SK-N-SH (cell line): ENCODE results near the gene PEX26. TPM values are rescaled to one million over a fixed set of nuclear protein-coding genes. Genes with fewer than 3 reads are reported as not detected.

Experiments used
- CTCF ChIA-PET: fragments of 300-600, 350-600 bp; formaldehyde crosslinking; extraction: SDS; loops from one replicate; lab custom pipeline; 2021; lab: Yijun Ruan, JAX
- POLR2A ChIA-PET: fragments of 350-600 bp; sonication (Branson Sonifier 250); formaldehyde crosslinking; extraction: SDS; loops from one replicate; lab custom pipeline; 2020; ENCODE audit warnings: antibody characterized with exemption, inconsistent platforms; lab: Yijun Ruan, JAX
- DNase-seq: peaks from one replicate; pipeline ENCODE4 v3.0.0; 2012
- H2AFZ ChIP-seq: fragments of 200-600 bp; sonication (generic); 2 replicates; pipeline ENCODE4 v1.8.1; 2016; ENCODE audit warnings: antibody characterized with exemption, mild to moderate bottlenecking, low read depth
- H3F3A ChIP-seq: fragments of 200-600 bp; sonication (generic); replicated peaks from 2 replicates; pipeline ENCODE3; 2016; ENCODE audit warnings: antibody characterized with exemption, mild to moderate bottlenecking; ENCODE audit not compliant: insufficient read depth
- H3K27ac ChIP-seq, 2 experiments: fragments of 200-500 bp in 1 of 2; fragments of 200-600 bp in 1 of 2; sonication (Bioruptor generic) in 1 of 2; sonication (generic), shearing (Covaris generic) in 1 of 2; 2 replicates each; pipeline versions ENCODE4 v1.5.1 to v1.6.1; 2014 to 2016; ENCODE audit warnings: low read depth in 2 of 2, inconsistent platforms in 1 of 2, low read length in 1 of 2, mild to moderate bottlenecking in 1 of 2, mixed read lengths in 1 of 2
- H3K27me3 ChIP-seq: fragments of 200-600 bp; sonication (generic), shearing (Covaris generic); 2 replicates; pipeline ENCODE4 v1.6.1; 2016; ENCODE audit warnings: mixed run types; ENCODE audit not compliant: insufficient read depth
- H3K36me3 ChIP-seq, 2 experiments: fragments of 200-500 bp in 1 of 2; fragments of 200-600 bp in 1 of 2; sonication (Bioruptor generic) in 1 of 2; sonication (generic) in 1 of 2; replicated peaks in 1 of 2; 2 replicates each; pipeline versions ENCODE3 to v1.5.1; 2014 to 2016; ENCODE audit warnings: low read length in 1 of 2, mild to moderate bottlenecking in 1 of 2; ENCODE audit not compliant: insufficient read depth in 2 of 2, control insufficient read depth in 1 of 2
- H3K4me1 ChIP-seq, 2 experiments: fragments of 200-500 bp in 1 of 2; fragments of 200-600 bp in 1 of 2; sonication (Bioruptor generic) in 1 of 2; sonication (generic), shearing (Covaris generic) in 1 of 2; 2 replicates each; pipeline versions ENCODE4 v1.5.1 to v1.6.1; 2014 to 2016; ENCODE audit warnings: low read depth in 1 of 2, low read length in 1 of 2, mixed run types in 1 of 2; ENCODE audit not compliant: insufficient read depth in 2 of 2, control insufficient read depth in 1 of 2
- H3K4me2 ChIP-seq: fragments of 200-600 bp; sonication (generic), shearing (Covaris generic); 2 replicates; pipeline ENCODE4 v1.6.1; 2017; ENCODE audit warnings: mixed run types
- H3K4me3 ChIP-seq, 2 experiments: fragments of 200-500 bp in 1 of 2; fragments of 200-600 bp in 1 of 2; sonication (Bioruptor generic) in 1 of 2; sonication (generic), shearing (Covaris generic) in 1 of 2; 2 replicates each; pipeline versions ENCODE4 v1.5.1 to v1.8.1; 2014 to 2016; ENCODE audit warnings: low read depth in 2 of 2, inconsistent platforms in 1 of 2, low read length in 1 of 2, mild to moderate bottlenecking in 1 of 2, mixed read lengths in 1 of 2, moderate library complexity in 1 of 2
- H3K79me2 ChIP-seq: fragments of 200-600 bp; sonication (generic); 2 replicates; pipeline ENCODE4 v1.8.1; 2017; ENCODE audit warnings: mild to moderate bottlenecking; ENCODE audit not compliant: insufficient read depth
- H3K9ac ChIP-seq: fragments of 200-600 bp; sonication (generic); 2 replicates; pipeline ENCODE4 v1.6.1; 2017; ENCODE audit warnings: mixed run types
- H3K9me2 ChIP-seq: fragments of 200-600 bp; sonication (generic); 2 replicates; pipeline ENCODE4 v1.6.1; 2017; ENCODE audit warnings: mixed run types
- H3K9me3 ChIP-seq: fragments of 200-600 bp; sonication (generic); 2 replicates; pipeline ENCODE4 v1.6.1; 2017; ENCODE audit warnings: mixed run types, mild to moderate bottlenecking, moderate library complexity
- H4K20me1 ChIP-seq: fragments of 200-600 bp; sonication (generic); 2 replicates; pipeline ENCODE4 v1.6.1; 2017; ENCODE audit warnings: mild to moderate bottlenecking, mixed run types; ENCODE audit not compliant: insufficient read depth
- EZH2phosphoT487 ChIP-seq: fragments of 200-600 bp; sonication (generic); IDR thresholded peaks from 2 replicates; pipeline ENCODE4 v1.6.1; 2017; ENCODE audit warnings: low read depth, mixed run types, mild to moderate bottlenecking, antibody characterized with exemption, moderate library complexity, borderline replicate concordance
- FOSL2 ChIP-seq: IDR thresholded peaks from 2 replicates; pipeline ENCODE4 v1.4.0; 2012; ENCODE audit warnings: low read depth, mild to moderate bottlenecking, moderate library complexity, borderline replicate concordance
- GABPA ChIP-seq: IDR thresholded peaks from 2 replicates; pipeline ENCODE4 v1.4.0; 2012; ENCODE audit warnings: low read depth, mild to moderate bottlenecking
- JUND ChIP-seq: IDR thresholded peaks from 2 replicates; pipeline ENCODE4 v1.4.0; 2012
- MEF2A ChIP-seq: IDR thresholded peaks from 2 replicates; pipeline ENCODE4 v1.4.0; 2012; ENCODE audit warnings: low read depth, borderline replicate concordance
- MXI1 ChIP-seq: IDR thresholded peaks from 2 replicates; pipeline ENCODE4 v1.6.1; 2012; ENCODE audit warnings: mild to moderate bottlenecking, low read depth, low read length, improper control_type of control experiment
- POLR2AphosphoS5 ChIP-seq: IDR thresholded peaks from 2 replicates; pipeline ENCODE4 v1.6.1; 2012; ENCODE audit warnings: low read depth, low read length
- RCOR1 ChIP-seq: fragments of 150-350 bp; IDR thresholded peaks from 2 replicates; pipeline ENCODE4 v1.6.1; 2017; ENCODE audit warnings: antibody characterized with exemption, low read length
- RFX5 ChIP-seq: IDR thresholded peaks from 2 replicates; pipeline ENCODE4 v1.6.1; 2012; ENCODE audit warnings: mild to moderate bottlenecking, improper control_type of control experiment, low read length
- RXRA ChIP-seq: IDR thresholded peaks from 2 replicates; pipeline ENCODE4 v1.4.0; 2012; ENCODE audit warnings: low read depth, mild to moderate bottlenecking, borderline replicate concordance
- SIN3A ChIP-seq: IDR thresholded peaks from 2 replicates; pipeline ENCODE4 v1.6.1; 2012; ENCODE audit warnings: low read depth, mild to moderate bottlenecking, low read length, moderate library complexity, borderline replicate concordance
- SMC3 ChIP-seq: IDR thresholded peaks from 2 replicates; pipeline ENCODE4 v1.6.1; 2012; ENCODE audit warnings: low read depth, low read length, improper control_type of control experiment
- TCF12 ChIP-seq: IDR thresholded peaks from 2 replicates; pipeline ENCODE4 v1.4.0; 2012
- YY1 ChIP-seq: IDR thresholded peaks from 2 replicates; pipeline ENCODE4 v1.4.0; 2012; ENCODE audit warnings: low read depth, mild to moderate bottlenecking
- WGBS: methylation state at CpG from one replicate; pipeline ENCODE4 v1.1.6; 2017; ENCODE audit warnings: low lambda C conversion rate; 5-methylcytosine and 5-hydroxymethylcytosine counted together
- polyA plus RNA-seq, 3 experiments: library from polyadenylated mRNA; depleted of rRNA; stranded (reverse); fragments of >200 nt; gene quantifications; 2 replicates each; pipeline ENCODE4 v1.2.3, GENCODE V29; 2012
- TF ChIP-seq, protein P1 (sequence below): IDR thresholded peaks from 2 replicates; pipeline ENCODE4 v1.6.1; 2012; ENCODE audit warnings: mild to moderate bottlenecking, low read depth, low read length, moderate library complexity
- TF ChIP-seq, protein P2 (sequence below): IDR thresholded peaks from 2 replicates; pipeline ENCODE4 v1.4.0; 2012; ENCODE audit warnings: low read depth
- TF ChIP-seq, protein P3 (sequence below): IDR thresholded peaks from 2 replicates; pipeline ENCODE4 v1.4.0; 2012; ENCODE audit warnings: low read depth, borderline replicate concordance
- TF ChIP-seq, protein P4 (sequence below): IDR thresholded peaks from 2 replicates; pipeline ENCODE4 v1.4.0; 2012; ENCODE audit warnings: low read depth, borderline replicate concordance
- TF ChIP-seq, protein P5 (sequence below): fragments of 150-350 bp; IDR thresholded peaks from 2 replicates; pipeline ENCODE4 v1.6.1; 2016; ENCODE audit warnings: mild to moderate bottlenecking, low read depth, low read length

Gene PEX26
- polyA plus RNA-seq, 1 of the 3 experiments (the other 2 are of a cell fraction), result 13.0 TPM

DNA sequence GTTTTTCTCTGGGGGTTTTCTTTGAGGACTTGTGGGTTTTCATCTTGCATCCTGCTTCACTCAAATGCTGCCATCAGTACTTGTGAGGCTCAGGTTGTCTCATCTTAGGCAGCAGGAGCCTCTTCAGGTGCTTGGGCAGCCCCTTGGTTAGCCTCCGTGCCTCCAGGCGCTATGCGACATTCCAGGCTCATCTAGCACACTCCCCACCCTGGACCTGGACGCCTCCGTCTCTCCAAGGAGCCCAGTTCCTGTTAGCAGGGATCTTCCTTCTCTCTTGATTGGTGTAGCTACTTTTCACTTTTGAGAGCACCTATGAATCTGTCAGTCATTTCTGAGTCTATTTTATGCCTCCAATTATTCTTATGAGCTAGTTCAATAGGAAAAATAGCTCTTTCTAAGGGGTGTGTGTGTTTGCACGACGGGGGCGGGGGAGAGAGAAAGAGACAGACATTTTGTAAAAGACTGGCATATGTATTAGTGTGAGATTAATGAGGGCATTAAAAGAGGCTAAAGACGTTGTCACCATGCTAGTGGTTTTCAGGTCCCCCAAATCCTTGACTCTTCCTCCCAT, 40.6 kb downstream of the PEX26 start (continued):
- TF ChIP-seq POLR2AphosphoS5, result no peak

DNA sequence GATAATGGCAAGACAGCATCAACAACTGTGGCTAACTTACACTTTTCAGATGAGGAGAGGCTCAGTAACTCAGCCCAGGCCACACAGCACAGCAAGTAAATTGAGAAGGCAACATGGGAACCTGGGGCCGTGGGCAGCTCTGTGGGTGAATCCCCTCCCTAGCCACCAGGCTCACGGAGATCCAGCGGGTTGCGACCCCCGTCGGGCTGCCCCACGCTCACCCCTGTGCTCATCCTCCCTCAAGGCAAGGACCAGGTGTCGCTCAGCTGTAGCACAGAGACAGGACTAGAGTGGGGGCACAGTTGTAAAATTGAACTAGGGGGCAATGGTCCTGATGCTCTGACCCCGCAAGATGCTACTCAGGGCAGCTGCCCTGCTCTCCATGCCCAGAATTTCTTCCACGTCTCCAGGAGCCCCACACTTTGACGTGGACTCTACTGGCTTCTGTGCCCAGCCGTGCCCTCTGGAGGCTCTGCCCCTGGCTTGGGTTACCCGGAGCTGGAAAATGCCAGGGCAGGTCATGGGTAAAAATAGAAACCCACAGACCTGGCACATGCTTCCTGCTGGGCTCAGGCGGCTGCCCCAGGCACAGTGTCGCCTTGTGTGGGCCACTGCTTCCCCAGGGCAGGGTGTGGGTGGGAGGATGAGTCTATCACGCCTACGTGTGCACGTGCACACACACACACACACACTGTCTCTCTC, 41.8 kb downstream of the PEX26 start:
- Histone ChIP-seq H3K79me2 (no peaks in the 10 kb centered on the region), H3K9me3 (no peaks in the 10 kb centered on the region), H3K36me3 (no peaks in the 10 kb centered on the region), H3K4me3 (no peak overlapping the region), H3K9ac (no peak overlapping the region), H3F3A (no peaks in the 10 kb centered on the region), H4K20me1 (no peaks in the 10 kb centered on the region), H3K27ac (no peak overlapping the region), H3K4me1 (no peaks in the 10 kb centered on the region), H3K9me2 (no peaks in the 10 kb centered on the region), H3K27me3 (no peaks in the 10 kb centered on the region), H2AFZ (no peak overlapping the region), H3K4me2 (no peak overlapping the region)
- 92% methylated on average over 10 of the region's 18 CpGs for WGBS
- ChIA-PET POLR2A (no interaction called here), CTCF (no interaction called here)
- DNase-seq, result no peak
- TF ChIP-seq RFX5, result no peak
- TF ChIP-seq TCF12, result no peak
- TF ChIP-seq YY1, result no peak
- TF ChIP-seq, protein P1, sequence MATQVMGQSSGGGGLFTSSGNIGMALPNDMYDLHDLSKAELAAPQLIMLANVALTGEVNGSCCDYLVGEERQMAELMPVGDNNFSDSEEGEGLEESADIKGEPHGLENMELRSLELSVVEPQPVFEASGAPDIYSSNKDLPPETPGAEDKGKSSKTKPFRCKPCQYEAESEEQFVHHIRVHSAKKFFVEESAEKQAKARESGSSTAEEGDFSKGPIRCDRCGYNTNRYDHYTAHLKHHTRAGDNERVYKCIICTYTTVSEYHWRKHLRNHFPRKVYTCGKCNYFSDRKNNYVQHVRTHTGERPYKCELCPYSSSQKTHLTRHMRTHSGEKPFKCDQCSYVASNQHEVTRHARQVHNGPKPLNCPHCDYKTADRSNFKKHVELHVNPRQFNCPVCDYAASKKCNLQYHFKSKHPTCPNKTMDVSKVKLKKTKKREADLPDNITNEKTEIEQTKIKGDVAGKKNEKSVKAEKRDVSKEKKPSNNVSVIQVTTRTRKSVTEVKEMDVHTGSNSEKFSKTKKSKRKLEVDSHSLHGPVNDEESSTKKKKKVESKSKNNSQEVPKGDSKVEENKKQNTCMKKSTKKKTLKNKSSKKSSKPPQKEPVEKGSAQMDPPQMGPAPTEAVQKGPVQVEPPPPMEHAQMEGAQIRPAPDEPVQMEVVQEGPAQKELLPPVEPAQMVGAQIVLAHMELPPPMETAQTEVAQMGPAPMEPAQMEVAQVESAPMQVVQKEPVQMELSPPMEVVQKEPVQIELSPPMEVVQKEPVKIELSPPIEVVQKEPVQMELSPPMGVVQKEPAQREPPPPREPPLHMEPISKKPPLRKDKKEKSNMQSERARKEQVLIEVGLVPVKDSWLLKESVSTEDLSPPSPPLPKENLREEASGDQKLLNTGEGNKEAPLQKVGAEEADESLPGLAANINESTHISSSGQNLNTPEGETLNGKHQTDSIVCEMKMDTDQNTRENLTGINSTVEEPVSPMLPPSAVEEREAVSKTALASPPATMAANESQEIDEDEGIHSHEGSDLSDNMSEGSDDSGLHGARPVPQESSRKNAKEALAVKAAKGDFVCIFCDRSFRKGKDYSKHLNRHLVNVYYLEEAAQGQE, result no peak
- TF ChIP-seq, protein P2, sequence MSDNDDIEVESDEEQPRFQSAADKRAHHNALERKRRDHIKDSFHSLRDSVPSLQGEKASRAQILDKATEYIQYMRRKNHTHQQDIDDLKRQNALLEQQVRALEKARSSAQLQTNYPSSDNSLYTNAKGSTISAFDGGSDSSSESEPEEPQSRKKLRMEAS, result no peak
- TF ChIP-seq, protein P3, sequence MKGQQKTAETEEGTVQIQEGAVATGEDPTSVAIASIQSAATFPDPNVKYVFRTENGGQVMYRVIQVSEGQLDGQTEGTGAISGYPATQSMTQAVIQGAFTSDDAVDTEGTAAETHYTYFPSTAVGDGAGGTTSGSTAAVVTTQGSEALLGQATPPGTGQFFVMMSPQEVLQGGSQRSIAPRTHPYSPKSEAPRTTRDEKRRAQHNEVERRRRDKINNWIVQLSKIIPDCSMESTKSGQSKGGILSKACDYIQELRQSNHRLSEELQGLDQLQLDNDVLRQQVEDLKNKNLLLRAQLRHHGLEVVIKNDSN, result no peak
- no peak for TF ChIP-seq GABPA
- no peak for TF ChIP-seq RXRA
- TF ChIP-seq RCOR1, result no peak
- no peak for TF ChIP-seq FOSL2
- TF ChIP-seq, protein P4, sequence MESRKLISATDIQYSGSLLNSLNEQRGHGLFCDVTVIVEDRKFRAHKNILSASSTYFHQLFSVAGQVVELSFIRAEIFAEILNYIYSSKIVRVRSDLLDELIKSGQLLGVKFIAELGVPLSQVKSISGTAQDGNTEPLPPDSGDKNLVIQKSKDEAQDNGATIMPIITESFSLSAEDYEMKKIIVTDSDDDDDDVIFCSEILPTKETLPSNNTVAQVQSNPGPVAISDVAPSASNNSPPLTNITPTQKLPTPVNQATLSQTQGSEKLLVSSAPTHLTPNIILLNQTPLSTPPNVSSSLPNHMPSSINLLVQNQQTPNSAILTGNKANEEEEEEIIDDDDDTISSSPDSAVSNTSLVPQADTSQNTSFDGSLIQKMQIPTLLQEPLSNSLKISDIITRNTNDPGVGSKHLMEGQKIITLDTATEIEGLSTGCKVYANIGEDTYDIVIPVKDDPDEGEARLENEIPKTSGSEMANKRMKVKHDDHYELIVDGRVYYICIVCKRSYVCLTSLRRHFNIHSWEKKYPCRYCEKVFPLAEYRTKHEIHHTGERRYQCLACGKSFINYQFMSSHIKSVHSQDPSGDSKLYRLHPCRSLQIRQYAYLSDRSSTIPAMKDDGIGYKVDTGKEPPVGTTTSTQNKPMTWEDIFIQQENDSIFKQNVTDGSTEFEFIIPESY, result no peak
- TF ChIP-seq SMC3, result no peak
- TF ChIP-seq, protein P5, sequence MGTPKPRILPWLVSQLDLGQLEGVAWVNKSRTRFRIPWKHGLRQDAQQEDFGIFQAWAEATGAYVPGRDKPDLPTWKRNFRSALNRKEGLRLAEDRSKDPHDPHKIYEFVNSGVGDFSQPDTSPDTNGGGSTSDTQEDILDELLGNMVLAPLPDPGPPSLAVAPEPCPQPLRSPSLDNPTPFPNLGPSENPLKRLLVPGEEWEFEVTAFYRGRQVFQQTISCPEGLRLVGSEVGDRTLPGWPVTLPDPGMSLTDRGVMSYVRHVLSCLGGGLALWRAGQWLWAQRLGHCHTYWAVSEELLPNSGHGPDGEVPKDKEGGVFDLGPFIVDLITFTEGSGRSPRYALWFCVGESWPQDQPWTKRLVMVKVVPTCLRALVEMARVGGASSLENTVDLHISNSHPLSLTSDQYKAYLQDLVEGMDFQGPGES, result no peak
- no peak for TF ChIP-seq EZH2phosphoT487
- no peak for TF ChIP-seq MEF2A
- no peak for TF ChIP-seq SIN3A
- no peak for TF ChIP-seq MXI1
- no peak for TF ChIP-seq JUND
